Colonic mucosa (tissue), 4 donors: ENCODE results near the gene AIG1. TPM values are rescaled to one million over a fixed set of nuclear protein-coding genes. Genes with fewer than 3 reads are reported as not detected.

Experiments
- DNase-seq: peaks from one replicate; pipeline ENCODE4 v3.0.0-alpha.2; 2020
- H3K27ac ChIP-seq: fragments of 200-600 bp; one replicate; pipeline ENCODE4 v1.8.0; 2021
- H3K27me3 ChIP-seq: fragments of 200-600 bp; one replicate; pipeline ENCODE4 v1.8.0; 2021
- H3K36me3 ChIP-seq: fragments of 200-600 bp; one replicate; pipeline ENCODE4 v1.8.0; 2021
- H3K4me1 ChIP-seq: fragments of 200-600 bp; one replicate; pipeline ENCODE4 v1.8.0; 2021; ENCODE audit warnings: mild to moderate bottlenecking
- H3K4me3 ChIP-seq: fragments of 200-600 bp; one replicate; pipeline ENCODE4 v1.8.0; 2021
- H3K9ac ChIP-seq, 2 donors: one replicate each; pipeline ENCODE4 v1.7.0; 2013; ENCODE audit warnings: control low read depth in 2 of 2, low read depth in 2 of 2, low read length in 2 of 2
- H3K9me3 ChIP-seq: fragments of 200-600 bp; one replicate; pipeline ENCODE4 v1.8.0; 2021
- CTCF ChIP-seq: fragments of 200-600 bp; IDR thresholded peaks from one replicate; pipeline ENCODE4 v1.8.0; 2022; ENCODE audit warnings: antibody characterized with exemption, mild to moderate bottlenecking
- intact Hi-C: fragments of 100-400 bp; cut with DNase I; formaldehyde crosslinking; loops from one replicate; pipeline ENCODE4 v1.14.1; 2022
- total RNA-seq, 2 donors: library from RNA; stranded (reverse); fragmentation: NEBNext Ultra II Directional in 1 of 2; extraction: Animal tissue kit (Norgen Biotek cat#: 25700) in 1 of 2; gene quantifications; one replicate each; pipeline ENCODE4 v1.2.1, GENCODE V29; 2021
- donor health status: healthy.
- donor health status: DM: no; HTN: no; CAD: no.
- donor health status: DM: no; HTN: no; CAD: no.

AIG1 gene
- total RNA-seq, 2 donors from 2014 or later: 24.2 to 28.8 TPM

DNA sequence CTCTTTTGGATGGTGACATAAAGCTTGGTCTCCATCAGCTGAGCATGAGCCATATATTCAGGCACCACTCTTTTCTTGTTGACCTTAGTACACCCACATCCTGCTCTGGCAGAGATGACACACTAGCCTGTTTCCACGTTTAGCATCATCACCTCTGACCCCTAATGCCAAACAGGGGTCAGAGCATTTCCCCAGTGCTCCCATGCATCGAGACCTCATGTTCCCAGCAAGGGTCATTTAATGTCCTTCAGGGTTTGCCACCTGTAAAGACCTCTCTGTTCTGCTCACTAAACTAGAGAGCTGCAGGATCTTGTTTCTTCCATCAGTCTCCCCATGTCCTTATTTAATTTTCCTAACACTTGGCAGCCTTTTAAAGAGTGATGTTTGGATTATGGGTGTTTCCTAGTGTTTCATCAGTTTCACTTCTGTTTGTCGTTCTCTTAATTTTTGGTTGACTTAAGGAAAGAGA lies 97.5 kb downstream of the AIG1 start:
- Histone ChIP-seq H3K4me3 (no peak overlapping the region), H3K9ac (no peak overlapping the region), H3K9me3 (no peaks in the 10 kb centered on the region), H3K4me1 (no peaks in the 10 kb centered on the region), H3K27ac (no peak overlapping the region), H3K27me3 (no peaks in the 10 kb centered on the region), H3K36me3 (no peaks in the 10 kb centered on the region)
- no peak for TF ChIP-seq CTCF
- DNase-seq: no peak
- intact Hi-C loops: no loop called here

DNA sequence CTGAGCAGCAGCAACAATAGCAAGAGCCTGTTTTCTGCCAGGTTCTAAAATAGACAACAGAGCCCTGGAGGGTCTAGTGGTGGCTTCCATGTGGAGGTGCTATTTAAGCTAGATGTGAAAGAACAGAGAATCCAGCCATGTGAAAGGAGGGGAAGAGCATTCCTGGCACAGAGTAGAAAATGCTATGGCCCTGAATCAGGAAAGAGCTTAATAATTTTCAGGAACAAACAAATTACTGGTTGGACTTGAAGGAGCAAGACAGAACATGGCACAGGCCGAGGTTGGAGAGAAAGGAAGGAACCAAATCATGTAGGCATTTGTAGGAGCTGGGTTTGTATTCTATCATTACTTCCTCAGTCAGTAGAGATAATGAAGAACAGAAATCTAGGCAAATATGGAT lies 98.3 kb downstream of the AIG1 start:
- H3K4me1 ChIP-seq: no peaks in the 10 kb centered on the region
- no peak overlapping the region for H3K27ac ChIP-seq
- no peaks in the 10 kb centered on the region for H3K27me3 ChIP-seq
- no peaks in the 10 kb centered on the region for H3K9me3 ChIP-seq
- no peak overlapping the region for H3K9ac ChIP-seq
- H3K4me3 ChIP-seq: no peak overlapping the region
- no peaks in the 10 kb centered on the region for H3K36me3 ChIP-seq
- no peak for DNase-seq
- intact Hi-C loops: no loop called here
- TF ChIP-seq CTCF: no peak

DNA sequence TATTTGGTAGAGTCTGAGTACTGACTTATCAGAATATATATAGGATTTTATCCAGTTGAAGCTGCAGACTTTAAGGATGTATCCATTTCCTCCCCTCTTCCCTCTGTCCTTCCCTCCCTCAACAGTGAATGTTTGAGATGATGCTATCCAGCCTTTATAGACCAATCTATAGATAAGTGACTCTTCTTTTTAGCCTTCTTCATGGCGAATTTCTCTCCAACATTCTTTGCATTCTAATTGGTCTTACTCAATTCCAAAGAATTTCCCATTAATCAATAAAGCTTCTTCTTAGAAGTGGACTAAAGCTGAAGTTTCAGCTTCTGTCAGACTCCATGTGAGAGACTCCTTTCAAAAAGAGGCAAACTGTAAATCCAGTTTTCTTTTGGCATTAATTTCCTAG lies 99.3 kb downstream of the AIG1 start:
- Histone ChIP-seq H3K4me1 (no peaks in the 10 kb centered on the region), H3K27me3 (no peaks in the 10 kb centered on the region), H3K9ac (no peak overlapping the region), H3K9me3 (no peaks in the 10 kb centered on the region), H3K4me3 (no peak overlapping the region), H3K27ac (no peak overlapping the region), H3K36me3 (no peaks in the 10 kb centered on the region)
- no peak for TF ChIP-seq CTCF
- intact Hi-C loops: no loop called here
- no peak for DNase-seq

DNA sequence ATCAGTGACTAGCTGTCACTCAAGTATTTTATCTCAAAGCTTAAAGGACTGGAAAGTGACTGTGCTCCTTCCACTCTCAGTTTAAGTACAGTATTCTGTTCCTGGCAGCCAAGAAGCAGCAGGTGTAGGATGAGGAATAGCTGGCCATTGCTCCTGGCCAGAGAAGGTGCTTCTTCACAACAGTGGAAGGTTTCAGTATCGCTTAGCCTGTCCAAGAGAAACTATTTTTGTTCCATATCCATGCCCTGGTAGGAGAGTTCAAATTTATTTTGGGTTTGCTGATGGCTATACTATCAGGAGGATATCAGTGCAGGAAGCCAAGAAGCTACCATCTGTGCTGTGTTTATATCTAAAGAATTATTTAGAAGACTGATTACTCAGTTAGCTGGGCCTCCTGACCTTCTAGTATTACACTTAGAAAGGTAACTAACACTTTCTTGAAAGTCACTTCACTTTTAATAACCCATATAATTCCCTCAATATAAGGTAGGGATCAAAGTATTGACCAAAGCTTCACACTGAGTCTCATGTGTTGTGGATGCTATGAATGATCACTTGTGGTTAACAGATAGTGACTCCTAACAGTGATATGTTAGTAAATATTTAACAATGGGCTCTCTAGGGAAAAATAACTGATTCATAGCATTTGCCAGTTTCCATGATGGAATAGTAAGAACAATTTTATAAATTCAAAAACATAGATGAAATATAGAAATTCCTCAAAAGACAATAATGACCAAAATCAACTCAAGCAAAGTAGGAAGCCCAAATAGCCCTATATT lies 99.9 kb downstream of the AIG1 start:
- intact Hi-C loops: no loop called here
- no peak for DNase-seq
- Histone ChIP-seq H3K9me3 (no peaks in the 10 kb centered on the region), H3K4me1 (no peaks in the 10 kb centered on the region), H3K9ac (no peak overlapping the region), H3K36me3 (no peaks in the 10 kb centered on the region), H3K27me3 (no peaks in the 10 kb centered on the region), H3K27ac (no peak overlapping the region), H3K4me3 (no peak overlapping the region)
- TF ChIP-seq CTCF: no peak

DNA sequence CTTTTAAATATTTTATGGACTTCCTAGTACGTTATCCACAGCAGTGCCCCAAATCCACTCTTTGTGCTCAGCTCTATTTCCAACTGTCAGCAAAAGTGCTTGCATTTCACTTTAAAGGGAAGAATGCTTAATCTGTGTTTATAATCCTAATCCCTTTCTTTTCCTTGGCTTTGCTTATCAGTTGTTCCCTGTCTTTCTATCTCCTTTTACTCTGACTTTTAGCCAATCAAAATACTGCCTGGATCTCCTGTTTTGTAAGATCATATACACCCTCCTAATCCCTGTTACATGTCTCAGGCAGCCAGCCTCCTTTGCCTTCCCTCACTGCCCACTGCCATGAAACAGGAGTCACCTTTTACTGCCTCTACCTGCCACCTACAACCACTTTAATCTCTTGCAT lies 102.9 kb downstream of the AIG1 start:
- DNase-seq: no peak
- Histone ChIP-seq H3K9me3 (no peaks in the 10 kb centered on the region), H3K27me3 (no peaks in the 10 kb centered on the region), H3K4me1 (no peaks in the 10 kb centered on the region), H3K27ac (no peak overlapping the region), H3K4me3 (no peak overlapping the region), H3K36me3 (no peaks in the 10 kb centered on the region), H3K9ac (no peak overlapping the region)
- no peak for TF ChIP-seq CTCF
- intact Hi-C loops: no loop called here
